ENCODE results near the gene SESTD1.
"Not testable (repeated sequence)": the region's sequence is repeated elsewhere in the genome, so short reads cannot be mapped to it uniquely, and the experiment has no call there.

Gene SESTD1

GRCh38 chr2:179268277-179268925 is 3.8 kb upstream of the SESTD1 start:
- DNase-seq = no peak

- no peak for DNase-seq
Measured at GRCh38 chr2:179266271-179266670, 1.6 kb upstream of the SESTD1 start.

DNA sequence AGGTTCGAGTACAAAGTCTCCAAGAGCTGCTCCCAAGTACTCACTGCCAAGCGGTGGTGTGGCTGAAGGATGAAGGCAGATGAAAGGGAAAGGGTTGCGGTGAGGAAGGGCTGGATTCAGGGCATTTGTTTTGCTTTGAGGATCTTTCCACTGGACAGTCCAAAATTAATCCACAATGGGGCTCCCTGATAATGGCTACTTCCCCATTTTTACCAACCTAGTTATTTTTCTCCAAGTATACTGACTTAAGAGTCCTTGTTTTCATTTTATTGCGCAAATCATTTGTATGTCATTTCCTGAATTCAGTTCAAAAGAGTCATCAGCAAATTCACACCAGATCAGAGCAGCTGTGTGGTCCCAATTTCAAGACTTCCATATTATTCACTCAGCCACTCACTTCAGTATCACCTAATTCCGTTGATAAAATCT is 464 bp upstream of the SESTD1 start:
- no peak for DNase-seq

GRCh38 chr2:179263446-179264367 is 925 bp downstream of the SESTD1 start:
- peak in 38 of 56 donors; percentile 4 to 68 (median 35) for DNase-seq

DNA sequence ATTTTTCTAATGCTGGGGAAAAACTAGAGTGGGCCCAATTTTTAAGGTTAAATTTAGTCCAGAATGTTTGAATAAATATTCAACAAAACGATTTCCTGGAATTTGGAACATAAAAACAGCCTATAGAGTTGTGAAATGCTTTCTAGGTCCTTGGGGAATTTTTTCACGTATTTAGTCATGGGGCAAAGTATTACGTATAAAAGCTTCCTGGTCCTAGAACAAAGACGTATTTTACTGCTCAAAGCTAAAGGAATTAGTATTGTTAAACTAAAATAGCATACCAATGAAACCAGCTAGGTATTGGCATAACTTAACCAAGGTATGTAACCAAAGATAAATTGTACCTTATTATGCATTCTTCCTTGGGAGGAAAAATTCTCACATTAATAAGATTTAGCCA is 1.6 kb downstream of the SESTD1 start:
- DNase-seq = no peak

DNA sequence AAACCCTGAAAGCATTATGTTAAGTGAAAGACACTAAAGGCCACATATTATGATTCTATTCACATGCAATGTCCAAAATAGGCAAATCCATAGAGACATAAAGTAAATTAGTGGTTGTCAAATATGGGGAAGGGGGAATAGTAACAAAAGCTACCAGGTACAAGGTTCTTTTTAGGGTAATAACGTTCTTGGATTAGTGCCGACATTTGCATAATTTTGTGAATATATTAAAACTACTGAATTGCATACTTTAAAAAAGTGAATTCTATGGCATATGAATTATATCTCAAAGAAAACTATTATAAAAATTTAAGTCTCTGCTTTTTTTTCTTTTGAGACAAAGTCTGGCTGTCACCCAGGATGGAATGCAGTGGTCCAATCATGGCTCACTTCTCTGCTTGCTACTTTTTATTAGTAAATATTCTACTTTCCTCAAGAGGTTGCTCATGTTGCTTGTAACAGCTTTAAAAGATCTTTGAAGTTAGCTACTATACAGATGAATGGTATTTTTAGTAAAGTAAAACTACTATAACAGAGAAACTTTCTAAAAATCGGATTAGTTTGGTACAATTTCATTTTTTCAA is 2.5 kb downstream of the SESTD1 start:
- no peak for DNase-seq

DNA sequence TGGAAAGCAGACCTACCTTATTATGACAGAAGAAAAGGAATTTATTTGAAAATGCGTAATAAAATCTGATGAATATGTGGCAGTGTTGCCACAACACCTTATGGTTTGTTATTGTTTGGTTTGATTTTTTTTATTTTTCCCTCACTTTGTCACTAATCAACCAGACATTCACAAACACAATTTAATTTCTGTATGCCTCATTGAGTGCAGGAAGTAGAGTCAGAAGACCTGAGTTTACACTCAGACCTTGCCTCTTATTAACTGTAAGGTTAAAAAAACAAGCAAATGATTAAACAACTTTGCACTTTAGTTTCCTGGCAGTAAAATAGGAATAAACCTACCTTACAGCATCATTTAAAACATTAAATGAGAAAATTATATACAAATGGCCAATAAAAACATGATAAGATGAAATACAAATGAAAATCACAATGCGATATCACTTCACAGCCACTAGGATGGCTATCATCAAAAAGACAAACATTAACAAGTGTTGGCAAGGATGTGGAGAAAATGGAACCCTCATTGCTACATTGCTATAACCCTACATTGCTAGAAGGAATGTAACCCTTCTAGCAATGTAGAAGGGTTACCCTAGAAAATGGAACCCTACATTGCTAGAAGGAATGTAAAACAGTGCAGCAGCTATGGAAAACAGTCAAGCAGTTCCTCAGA is 3.3 kb downstream of the SESTD1 start:
- DNase-seq = no peak

DNA sequence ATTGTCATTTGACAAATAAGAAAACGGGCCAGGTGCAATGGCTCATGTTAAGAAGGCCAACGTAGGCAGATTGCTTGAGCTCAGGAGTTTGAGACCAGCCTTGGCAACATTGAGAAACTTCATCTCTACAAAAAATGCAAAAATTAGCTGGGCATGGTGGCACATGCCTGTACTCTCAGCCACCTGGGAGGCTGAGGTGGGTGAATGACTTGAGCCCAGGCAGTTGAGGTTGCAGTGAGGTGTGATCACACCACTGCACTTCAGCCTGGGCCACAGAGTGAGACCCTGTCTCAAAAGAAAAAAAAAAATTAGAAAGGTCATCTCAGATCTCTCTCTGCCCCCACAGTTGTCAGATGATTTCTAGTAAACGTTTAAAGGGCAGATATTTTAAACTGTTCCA is 4.4 kb downstream of the SESTD1 start:
- no peak for DNase-seq

GRCh38 chr2:179255129-179255528 is 9.5 kb downstream of the SESTD1 start:
- DNase-seq = no peak

GRCh38 chr2:179253226-179253625 is 11.4 kb downstream of the SESTD1 start:
- no peak for DNase-seq

- no peak for DNase-seq
Measured at GRCh38 chr2:179252423-179252822, 12.2 kb downstream of the SESTD1 start.

- no peak for DNase-seq
Measured at GRCh38 chr2:179251870-179252269, 12.8 kb downstream of the SESTD1 start.

- no peak for DNase-seq
Measured at GRCh38 chr2:179250848-179251504, 13.7 kb downstream of the SESTD1 start.

GRCh38 chr2:179250095-179250494 is 14.5 kb downstream of the SESTD1 start:
- DNase-seq = no peak

- DNase-seq = no peak
Measured at GRCh38 chr2:179248024-179248348, 16.6 kb downstream of the SESTD1 start.

- DNase-seq = no peak
Measured at GRCh38 chr2:179247318-179248023, 17.2 kb downstream of the SESTD1 start.

DNA sequence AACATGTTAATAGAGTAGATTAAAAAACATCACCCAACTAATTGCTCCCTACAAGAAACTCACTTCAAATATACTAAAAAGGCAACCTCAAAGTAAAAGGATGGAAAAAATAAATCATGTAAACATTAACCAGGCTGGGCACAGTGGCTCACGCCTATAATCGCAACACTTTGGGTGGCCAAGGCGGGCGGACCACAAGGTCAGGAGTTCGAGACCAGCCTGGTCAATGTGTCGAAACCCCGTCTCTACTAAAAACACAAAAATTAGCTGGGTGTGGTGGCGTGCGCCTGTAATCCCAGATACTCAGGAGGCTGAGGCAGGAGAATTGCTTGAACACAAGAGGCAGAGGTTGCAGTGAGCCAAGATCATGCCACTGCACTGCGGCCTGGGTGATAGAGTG is 18.8 kb downstream of the SESTD1 start:
- DNase-seq = not testable (repeated sequence)

- DNase-seq = no peak
Measured at GRCh38 chr2:179243046-179243445, 21.6 kb downstream of the SESTD1 start.

DNA sequence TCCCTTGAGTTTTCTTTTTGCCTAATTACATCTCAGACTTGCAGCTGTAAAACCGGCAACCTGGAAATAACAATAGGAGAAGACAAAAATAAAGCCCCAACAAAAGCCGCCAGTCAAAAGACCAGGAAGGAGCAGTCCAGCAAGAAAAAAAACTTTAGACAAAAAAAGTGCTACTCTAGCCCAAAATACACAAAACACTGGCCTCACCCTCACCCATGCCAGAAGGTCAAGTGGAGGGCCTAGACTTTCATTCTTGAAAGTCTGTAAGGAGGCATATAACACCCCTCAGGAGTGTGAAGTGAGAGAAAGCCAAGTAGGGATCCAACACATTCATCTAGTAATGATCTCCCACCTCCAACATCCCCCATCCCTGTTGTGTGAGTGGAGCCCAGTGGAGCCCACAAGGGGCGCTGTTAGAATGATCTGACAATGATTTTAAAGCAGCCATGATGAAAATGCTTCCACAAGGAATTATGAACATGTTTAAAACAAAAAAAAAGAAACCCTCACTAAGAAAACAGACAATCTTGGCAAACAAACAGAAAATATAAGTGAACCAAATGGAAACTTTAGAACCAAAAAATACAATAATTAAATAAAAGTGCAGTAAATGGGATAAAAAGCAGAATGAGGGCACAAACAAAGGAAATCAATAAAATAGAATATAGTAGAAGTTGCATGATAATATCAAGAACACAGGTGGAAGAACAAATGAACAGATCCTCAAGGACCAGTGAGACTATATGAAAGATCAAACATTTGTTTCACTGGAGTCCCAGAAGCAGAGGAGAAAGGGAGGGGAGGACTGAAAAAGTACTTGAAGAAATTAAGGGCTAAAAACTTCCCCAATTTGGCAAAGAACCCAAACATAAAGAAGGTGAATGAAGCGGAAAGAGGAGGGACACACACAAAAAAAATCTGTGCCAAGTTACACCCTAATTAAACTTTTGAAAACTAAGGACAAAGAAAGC is 23.9 kb downstream of the SESTD1 start:
- no peak for DNase-seq

Measured in amygdala (tissue), 56 donors.